Measurements from ENCODE around the gene GSKIP.
"Not testable (repeated sequence)": the region's sequence is repeated elsewhere in the genome, so short reads cannot be mapped to it uniquely, and the experiment has no call there.

GSKIP gene

DNA sequence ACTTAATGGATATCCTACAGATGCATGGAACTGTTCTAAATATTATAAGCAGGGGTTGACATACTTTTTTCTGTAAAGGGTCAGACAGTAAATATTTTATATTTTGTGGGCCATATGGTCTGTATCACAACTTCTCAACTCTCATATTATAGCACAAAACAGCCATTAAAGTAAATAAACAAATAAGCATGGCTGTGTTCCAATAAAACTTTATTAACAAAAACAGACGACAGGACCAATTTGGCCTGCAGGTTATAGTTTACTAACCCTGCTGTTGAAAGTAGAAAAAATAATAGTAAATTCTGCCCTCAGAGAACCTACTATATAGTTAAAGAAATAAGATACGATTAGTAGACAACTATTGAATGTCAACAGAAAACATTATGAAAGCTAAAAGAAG is 17.7 kb upstream of the GSKIP start:
- TF ChIP-seq, protein P1, sequence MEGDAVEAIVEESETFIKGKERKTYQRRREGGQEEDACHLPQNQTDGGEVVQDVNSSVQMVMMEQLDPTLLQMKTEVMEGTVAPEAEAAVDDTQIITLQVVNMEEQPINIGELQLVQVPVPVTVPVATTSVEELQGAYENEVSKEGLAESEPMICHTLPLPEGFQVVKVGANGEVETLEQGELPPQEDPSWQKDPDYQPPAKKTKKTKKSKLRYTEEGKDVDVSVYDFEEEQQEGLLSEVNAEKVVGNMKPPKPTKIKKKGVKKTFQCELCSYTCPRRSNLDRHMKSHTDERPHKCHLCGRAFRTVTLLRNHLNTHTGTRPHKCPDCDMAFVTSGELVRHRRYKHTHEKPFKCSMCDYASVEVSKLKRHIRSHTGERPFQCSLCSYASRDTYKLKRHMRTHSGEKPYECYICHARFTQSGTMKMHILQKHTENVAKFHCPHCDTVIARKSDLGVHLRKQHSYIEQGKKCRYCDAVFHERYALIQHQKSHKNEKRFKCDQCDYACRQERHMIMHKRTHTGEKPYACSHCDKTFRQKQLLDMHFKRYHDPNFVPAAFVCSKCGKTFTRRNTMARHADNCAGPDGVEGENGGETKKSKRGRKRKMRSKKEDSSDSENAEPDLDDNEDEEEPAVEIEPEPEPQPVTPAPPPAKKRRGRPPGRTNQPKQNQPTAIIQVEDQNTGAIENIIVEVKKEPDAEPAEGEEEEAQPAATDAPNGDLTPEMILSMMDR (IDR thresholded peaks at IDR 0.05; ENCODE audit: extremely low read depth, missing control alignments) = no peak
- DNase-seq (ENCODE audit: low spot score) = no peak

DNA sequence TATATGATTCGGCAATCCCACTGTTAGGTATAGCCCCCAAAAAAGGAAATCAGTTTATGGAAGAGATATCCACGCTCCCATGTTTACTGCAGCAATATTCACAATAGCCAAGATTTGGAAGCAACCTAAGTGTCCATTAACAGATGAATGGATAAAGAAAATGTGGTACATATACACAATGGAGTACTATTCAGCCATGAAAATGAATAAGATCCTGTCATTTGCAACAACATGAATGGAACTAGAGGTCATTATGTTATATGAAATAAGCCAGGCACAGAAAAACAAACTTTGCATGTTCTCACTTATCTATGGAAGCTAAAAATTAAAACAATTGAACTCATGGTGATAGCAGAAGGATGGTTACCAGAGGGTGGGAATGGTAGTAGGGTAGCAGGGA is 15.4 kb upstream of the GSKIP start:
- not testable (repeated sequence) for DNase-seq (ENCODE audit: low spot score)

DNA sequence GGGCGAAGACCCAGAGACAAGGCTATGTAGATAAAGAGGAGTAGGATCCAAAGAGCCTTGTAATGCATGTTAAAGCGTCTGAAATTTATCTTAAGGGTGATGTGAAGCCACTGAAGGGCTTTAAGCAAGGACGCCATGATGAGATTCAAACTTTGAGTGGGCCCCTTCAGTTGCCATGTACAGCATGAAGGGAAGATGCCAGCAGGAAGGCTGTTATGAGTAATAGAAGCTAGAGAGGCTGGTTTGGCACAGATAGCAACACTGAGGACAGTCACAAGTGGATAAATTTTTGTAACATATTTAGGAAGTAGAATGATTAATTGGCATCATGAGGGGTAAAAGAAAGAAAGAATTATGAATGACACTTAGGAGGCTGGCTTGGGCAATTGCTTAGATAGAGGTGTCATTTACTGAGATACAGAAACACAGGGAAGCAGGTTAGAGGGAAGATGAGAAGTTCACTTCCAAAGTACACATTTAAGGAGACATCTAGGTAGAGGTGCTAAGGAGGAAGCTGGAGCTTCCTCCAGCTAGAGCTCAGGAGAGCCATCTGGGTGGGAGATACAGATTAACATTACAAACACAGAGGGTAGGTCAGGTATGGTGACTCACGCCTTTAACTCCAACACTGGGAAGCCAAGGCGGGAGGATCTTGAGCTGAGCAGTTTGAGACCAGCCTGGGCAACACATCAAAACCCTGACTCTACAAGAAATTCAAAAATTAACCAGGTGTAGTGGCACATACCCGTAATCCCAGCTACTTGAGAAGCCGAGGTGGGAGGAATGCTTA is 13.8 kb upstream of the GSKIP start:
- no peak for DNase-seq (ENCODE audit: low spot score)
- TF ChIP-seq, protein P1 (IDR thresholded peaks at IDR 0.05; ENCODE audit: extremely low read depth, missing control alignments) = no peak

DNA sequence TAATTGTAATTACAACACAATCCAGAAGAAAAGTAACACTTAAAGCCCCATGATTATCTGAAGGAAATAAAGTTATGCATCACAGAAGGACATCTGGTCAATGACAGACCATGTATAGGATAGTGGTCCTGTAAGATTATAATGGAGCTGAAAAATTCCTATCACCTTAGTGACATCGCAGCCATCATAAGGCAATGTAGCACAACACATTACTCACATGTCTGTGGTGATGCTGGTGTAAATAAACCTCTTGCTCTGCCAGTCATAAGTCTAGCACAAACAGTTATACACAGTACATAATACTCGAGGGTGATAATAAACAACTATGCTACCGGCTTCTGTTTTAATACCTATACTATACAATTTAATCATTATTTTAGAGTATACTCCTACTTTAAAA is 11.3 kb upstream of the GSKIP start:
- no peak for DNase-seq (ENCODE audit: low spot score)
- TF ChIP-seq, protein P1 (IDR thresholded peaks at IDR 0.05; ENCODE audit: extremely low read depth, missing control alignments) = no peak

DNA sequence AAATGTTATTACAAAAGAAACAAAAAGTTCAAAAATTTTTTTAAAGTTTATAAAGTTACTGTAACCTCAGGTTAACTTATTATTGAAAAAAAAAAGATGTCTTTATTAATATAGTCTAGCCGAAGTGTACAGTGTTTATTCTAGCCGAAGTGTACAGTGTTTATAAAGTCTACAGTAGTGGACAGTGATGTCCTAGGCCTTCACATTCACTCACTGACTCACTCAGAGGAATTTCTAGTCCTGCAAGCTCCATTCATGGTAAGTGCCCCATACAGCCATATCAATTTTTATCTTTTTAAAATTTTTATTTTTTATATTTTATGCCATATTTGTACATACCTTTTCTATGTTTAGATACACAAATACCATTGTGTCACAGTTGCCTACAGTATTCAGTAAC is 10.6 kb upstream of the GSKIP start:
- TF ChIP-seq, protein P1 (IDR thresholded peaks at IDR 0.05; ENCODE audit: extremely low read depth, missing control alignments) = no peak
- DNase-seq (ENCODE audit: low spot score) = no peak

DNA sequence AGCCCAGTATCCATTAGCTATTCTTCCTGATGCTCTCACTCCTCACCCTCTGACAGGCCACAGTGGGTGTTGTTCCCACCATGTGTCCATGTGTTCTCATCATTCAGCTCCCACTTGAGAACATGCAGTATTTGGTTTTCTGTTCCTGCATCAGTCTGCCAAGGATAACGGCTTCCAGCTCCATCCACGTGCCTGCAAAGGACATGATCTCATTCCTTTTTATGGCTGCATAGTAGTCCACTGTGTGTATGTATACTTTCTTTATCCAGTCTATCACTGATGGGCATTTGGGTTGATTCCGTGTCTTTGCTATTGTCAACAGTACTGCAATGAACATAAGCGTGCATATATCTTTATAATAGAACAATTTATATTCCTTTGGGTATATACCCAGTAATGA is 9.1 kb upstream of the GSKIP start:
- TF ChIP-seq, protein P1 (IDR thresholded peaks at IDR 0.05; ENCODE audit: extremely low read depth, missing control alignments) = no peak
- no peak for DNase-seq (ENCODE audit: low spot score)

DNA sequence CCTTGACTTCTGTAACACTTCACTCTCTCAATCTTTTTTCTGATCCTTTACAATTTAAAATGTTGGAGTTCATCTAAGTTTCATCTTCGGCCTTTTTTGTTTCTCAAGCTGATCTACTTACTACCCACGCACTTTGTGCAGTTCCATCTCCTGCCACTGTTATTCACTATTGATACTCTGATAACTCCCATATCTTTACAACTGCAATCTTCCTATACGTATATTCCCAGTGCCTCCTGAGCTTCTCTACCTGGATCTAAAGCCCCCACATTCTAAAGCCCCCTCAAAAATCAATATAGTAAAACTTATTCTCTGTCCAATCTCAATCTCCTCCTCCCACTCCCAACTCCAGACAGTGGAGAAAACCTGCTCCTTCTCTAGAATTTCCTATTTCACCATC is 6.1 kb upstream of the GSKIP start:
- TF ChIP-seq, protein P1 (IDR thresholded peaks at IDR 0.05; ENCODE audit: extremely low read depth, missing control alignments) = no peak
- no peak for DNase-seq (ENCODE audit: low spot score)

DNA sequence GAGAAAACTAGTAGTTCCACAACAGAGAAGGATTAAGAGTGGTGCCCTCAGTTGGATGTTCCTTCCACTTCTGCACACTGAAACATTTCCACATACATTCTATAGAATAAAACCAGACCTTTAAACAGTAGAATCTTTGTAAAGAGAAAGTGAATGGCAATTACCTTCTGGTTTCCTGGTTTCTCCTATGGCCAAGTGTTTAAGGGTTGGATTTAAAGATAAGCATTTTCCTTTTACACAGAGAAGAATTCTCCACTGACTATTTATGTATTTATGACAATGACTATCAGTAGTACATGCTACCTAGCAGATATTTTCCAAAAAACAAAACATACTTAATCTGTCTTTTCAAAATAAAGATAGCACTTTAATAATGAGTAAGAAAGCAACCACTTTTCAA is 3.4 kb upstream of the GSKIP start:
- TF ChIP-seq, protein P1 (IDR thresholded peaks at IDR 0.05; ENCODE audit: extremely low read depth, missing control alignments) = no peak
- DNase-seq (ENCODE audit: low spot score) = no peak
